ENCODE measurements around the gene MPRIP.

DNA sequence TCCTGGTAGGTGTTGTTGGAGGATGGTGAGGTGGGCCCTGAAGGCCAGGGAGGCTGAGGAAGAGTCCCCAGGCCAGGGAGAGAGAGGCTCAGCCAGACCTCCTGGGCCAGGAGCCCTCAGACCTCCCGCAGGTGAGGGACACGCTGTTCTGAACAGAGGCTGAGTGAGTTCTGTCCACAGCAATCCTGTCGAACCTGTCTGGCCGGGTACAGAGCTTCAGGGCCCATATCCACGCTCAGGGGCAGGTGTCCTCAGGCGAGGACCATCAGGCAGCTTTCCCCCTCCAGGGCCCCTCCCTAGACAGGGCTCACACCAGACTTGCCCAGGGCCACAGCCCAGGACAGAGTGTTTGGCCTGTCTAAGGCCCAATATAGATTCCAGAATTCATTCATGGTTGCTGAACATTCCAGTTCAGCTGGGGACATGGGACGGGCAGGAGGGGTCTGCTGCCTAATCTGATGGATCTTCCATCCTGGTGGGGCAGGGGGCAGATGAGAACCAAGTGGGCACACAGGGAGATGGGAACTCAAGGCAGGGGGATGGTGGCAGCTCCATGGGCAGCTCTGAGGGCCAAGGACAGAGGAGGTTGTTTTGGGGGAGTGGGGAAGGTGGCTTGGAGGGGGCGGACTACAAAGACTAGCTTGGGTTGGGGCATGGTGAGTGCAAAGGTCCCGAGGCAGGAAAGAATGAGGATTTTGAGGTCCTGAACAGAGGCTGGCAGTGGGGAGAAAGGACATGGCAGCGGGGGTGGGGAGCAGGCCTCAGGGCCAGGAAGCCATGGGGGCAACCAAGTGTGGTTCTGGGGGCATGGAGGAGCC, 23.4 kb upstream of the MPRIP start:
- TF ChIP-seq, protein P1, sequence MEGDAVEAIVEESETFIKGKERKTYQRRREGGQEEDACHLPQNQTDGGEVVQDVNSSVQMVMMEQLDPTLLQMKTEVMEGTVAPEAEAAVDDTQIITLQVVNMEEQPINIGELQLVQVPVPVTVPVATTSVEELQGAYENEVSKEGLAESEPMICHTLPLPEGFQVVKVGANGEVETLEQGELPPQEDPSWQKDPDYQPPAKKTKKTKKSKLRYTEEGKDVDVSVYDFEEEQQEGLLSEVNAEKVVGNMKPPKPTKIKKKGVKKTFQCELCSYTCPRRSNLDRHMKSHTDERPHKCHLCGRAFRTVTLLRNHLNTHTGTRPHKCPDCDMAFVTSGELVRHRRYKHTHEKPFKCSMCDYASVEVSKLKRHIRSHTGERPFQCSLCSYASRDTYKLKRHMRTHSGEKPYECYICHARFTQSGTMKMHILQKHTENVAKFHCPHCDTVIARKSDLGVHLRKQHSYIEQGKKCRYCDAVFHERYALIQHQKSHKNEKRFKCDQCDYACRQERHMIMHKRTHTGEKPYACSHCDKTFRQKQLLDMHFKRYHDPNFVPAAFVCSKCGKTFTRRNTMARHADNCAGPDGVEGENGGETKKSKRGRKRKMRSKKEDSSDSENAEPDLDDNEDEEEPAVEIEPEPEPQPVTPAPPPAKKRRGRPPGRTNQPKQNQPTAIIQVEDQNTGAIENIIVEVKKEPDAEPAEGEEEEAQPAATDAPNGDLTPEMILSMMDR (IDR thresholded peaks at IDR 0.05): no peak
- TF ChIP-seq EZH2 (IDR thresholded peaks at IDR 0.05; ENCODE audit: borderline replicate concordance, insufficient read depth, low read depth, low read length, poor library complexity, severe bottlenecking): no peak
